Dedifferentiated amniotic fluid mesenchymal stem cell (primary cell): Measurements from ENCODE around the gene IL13RA2.

ENCODE experiments used
- DNase-seq: peaks from one replicate; pipeline ENCODE4 v3.0.0-alpha.2; 2016; ENCODE audit errors: extremely low spot score

The IL13RA2 gene

GRCh38 chrX:115017455-115017854 is at the start of gene IL13RA2:
Gene IL13RA2 (minus strand): TSS chrX:115017616. CDS start chrX:115017269, 347 bp downstream.
- no peak for DNase-seq

GRCh38 chrX:115065304-115065703 is 47.9 kb upstream of the IL13RA2 start:
- no peak for DNase-seq

GRCh38 chrX:115060013-115060412 is 42.6 kb upstream of the IL13RA2 start:
- DNase-seq = no peak

- DNase-seq = peak; percentile 67
These were observed 40.9 kb upstream of the IL13RA2 start for GRCh38 chrX:115058276-115058675.

GRCh38 chrX:115054876-115055275 is 37.5 kb upstream of the IL13RA2 start:
- no peak for DNase-seq

GRCh38 chrX:115053223-115053622 is 35.8 kb upstream of the IL13RA2 start:
- DNase-seq = no peak

- no peak for DNase-seq
These were observed 30.3 kb upstream of the IL13RA2 start for GRCh38 chrX:115047715-115048114.

GRCh38 chrX:115047181-115047580 is 29.8 kb upstream of the IL13RA2 start:
- DNase-seq = no peak

- no peak for DNase-seq
These were observed 23.0 kb upstream of the IL13RA2 start for GRCh38 chrX:115040417-115040816.

- DNase-seq = no peak
These were observed 21.0 kb upstream of the IL13RA2 start for GRCh38 chrX:115038406-115038805.

- DNase-seq = no peak
These were observed 18.6 kb upstream of the IL13RA2 start for GRCh38 chrX:115036029-115036428.

GRCh38 chrX:115031989-115032388 is 14.6 kb upstream of the IL13RA2 start:
- DNase-seq = no peak

- no peak for DNase-seq
These were observed 13.2 kb upstream of the IL13RA2 start for GRCh38 chrX:115030625-115031024.

GRCh38 chrX:115029869-115030570 is 12.6 kb upstream of the IL13RA2 start:
- no peak for DNase-seq

- DNase-seq = no peak
These were observed 12.0 kb upstream of the IL13RA2 start for GRCh38 chrX:115029440-115029839.

GRCh38 chrX:115023811-115024210 is 6.4 kb upstream of the IL13RA2 start:
- DNase-seq = no peak

GRCh38 chrX:115023139-115023538 is 5.7 kb upstream of the IL13RA2 start:
- DNase-seq = peak; percentile 39

- no peak for DNase-seq
These were observed 3.7 kb upstream of the IL13RA2 start for GRCh38 chrX:115021121-115021520.

GRCh38 chrX:115018944-115019343 is 1.5 kb upstream of the IL13RA2 start:
- no peak for DNase-seq

- no peak for DNase-seq
These were observed 728 bp upstream of the IL13RA2 start for GRCh38 chrX:115018040-115018647.

- no peak for DNase-seq
These were observed 3.7 kb downstream of the IL13RA2 start for GRCh38 chrX:115013705-115014104.

GRCh38 chrX:115011428-115011827 is 6.0 kb downstream of the IL13RA2 start:
- DNase-seq = no peak

GRCh38 chrX:114999906-115000305 is 17.5 kb downstream of the IL13RA2 start:
- no peak for DNase-seq

GRCh38 chrX:114997779-114998178 is 19.6 kb downstream of the IL13RA2 start:
- DNase-seq = no peak
